GM19372 (cell line): Measurements from ENCODE around the gene RGL1.

Experiments
- ATAC-seq: cut with Tn5 transposase; IDR thresholded peaks from one replicate; pipeline ENCODE4 v1.9.1; 2021; ENCODE audit warnings: mild to moderate bottlenecking, low read depth, moderate library complexity; ENCODE audit not compliant: unreplicated experiment

RGL1 gene

GRCh38 chr1:183910845-183911244 is 105.9 kb downstream of the RGL1 start:
- ATAC-seq: peak; percentile 37

DNA sequence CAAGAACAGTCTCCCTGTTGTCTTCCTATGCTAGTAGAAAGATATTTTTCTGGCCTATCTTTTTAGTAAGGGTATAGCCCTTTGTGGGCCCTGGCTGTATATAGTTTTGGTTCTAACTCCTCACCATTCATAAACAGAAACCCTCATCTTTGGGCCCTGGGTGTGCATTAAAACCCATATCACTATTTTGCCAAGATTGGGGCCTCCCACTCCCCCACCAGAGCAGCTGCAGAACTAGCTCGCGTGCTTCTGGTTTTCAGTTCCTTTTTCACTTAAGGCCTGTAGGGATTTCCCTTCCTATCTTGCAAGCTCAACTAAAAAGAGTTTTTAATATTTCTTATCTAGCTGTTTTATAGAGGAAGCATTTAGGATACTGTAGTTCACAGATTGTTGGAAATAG is 106.4 kb downstream of the RGL1 start:
- peak; percentile 70 for ATAC-seq

GRCh38 chr1:183912265-183912886 is 107.5 kb downstream of the RGL1 start:
- no peak for ATAC-seq

GRCh38 chr1:183913567-183913993 is 108.7 kb downstream of the RGL1 start:
- no peak for ATAC-seq

DNA sequence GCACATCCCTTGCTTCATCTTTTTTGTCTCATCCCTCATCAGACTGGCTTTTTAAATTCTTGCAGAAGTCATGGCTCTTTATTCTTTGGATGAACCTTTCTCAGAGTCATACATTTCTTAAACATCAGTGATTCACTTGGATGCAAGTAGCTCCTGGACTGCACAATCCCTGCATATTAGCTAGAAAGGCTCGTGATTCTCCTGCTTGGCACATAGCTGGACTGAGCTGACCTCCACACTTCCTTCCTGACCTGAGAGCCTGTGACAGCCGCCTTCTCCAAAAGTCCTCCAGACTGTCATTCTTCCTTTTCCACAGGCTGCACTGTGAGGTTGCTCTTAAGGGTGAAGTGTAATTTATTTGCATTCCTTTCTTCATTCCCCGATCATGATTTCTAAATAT is 109.4 kb downstream of the RGL1 start:
- ATAC-seq: no peak

DNA sequence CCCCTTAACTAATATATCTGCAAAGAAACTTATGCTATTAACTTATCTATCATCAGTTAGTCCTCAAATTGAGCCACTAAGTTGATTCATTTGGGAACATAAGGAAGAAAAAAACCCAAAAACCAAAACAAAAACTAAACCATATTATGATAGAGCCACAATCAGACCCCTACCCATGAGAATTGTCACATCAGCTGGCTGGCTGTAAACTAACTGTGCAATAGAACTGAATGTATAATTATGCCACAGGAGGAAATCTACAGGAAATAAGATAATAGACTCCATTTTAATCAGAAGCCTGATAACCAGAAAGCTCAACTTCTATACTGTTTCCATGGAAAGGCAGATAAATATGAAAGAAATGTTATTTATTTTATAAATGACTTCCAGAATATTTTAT is 110.0 kb downstream of the RGL1 start:
- no peak for ATAC-seq

- no peak for ATAC-seq
Observed at GRCh38 chr1:183915625-183916510, 110.9 kb downstream of the RGL1 start.

DNA sequence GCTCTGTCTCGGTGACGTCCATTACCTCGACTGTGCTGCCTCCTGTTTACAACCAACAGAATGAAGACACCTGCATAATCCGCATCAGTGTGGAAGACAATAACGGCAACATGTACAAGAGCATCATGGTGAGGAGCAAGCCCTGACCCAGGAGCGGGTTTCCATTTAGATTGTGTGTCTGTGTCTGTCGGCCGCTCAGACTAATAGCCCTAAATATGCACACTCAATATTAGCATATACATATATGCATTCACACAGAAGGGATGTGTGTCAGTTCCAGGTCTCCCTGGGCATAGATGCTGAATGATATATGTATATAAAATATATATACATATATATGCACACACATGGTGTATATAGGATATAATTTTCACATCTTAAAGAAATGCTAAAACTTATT is 111.7 kb downstream of the RGL1 start:
- no peak for ATAC-seq

- ATAC-seq: no peak
Observed at GRCh38 chr1:183918589-183918988, 113.7 kb downstream of the RGL1 start.

GRCh38 chr1:183920651-183921050 is 115.7 kb downstream of the RGL1 start:
- ATAC-seq: no peak

GRCh38 chr1:183922197-183922596 is 117.3 kb downstream of the RGL1 start:
- no peak for ATAC-seq

- no peak for ATAC-seq
Observed at GRCh38 chr1:183925947-183926346, 121.0 kb downstream of the RGL1 start.

DNA sequence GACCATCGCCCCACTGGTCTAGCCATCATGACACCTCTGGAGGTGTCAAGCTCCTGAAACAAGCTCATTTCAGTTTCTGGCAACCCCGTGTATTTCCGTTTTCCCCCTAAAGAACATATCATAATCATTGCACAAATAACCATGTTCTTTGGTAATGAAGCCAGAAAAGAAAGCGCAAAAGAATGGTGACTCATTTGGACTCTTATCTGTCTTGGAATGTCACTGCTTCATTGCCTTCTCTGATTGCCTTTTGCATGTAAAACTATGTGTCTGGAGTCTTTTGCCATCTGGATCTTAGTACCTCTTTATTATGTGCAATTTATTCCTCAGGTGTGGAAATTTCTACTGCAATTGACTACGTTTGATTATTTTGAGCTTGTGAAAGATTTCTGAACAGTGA is 122.1 kb downstream of the RGL1 start:
- no peak for ATAC-seq

DNA sequence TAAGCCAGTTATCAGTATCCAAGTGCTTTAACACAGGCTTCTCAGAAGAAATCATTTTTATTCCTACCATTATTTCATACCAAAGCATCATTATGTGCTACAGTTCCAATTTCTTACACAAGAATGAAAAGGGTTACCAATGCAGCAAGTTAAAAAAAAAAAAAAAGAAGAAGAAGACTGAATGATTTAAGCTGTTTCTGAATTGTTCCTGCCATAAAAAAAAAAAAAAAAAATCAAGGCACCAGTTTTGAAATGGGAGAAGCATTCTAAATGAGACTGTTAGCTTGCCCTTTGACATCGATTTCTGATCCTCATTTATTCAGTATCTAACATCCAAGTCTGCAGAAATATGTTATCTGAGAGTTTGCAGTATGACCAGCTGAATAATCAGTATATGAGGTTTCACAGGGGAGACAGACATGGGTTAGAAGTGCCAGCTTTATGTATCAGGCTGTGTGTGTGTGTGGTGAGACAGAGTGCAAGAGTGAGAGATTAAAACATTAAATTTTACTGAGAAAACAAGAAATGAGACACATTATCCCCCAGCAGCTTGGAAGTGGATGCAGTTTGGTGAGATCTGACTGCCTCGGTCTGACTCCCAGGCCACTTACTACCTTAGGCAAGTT is 126.8 kb downstream of the RGL1 start:
- ATAC-seq: no peak

- ATAC-seq: no peak
Observed at GRCh38 chr1:183932412-183932811, 127.5 kb downstream of the RGL1 start.

GRCh38 chr1:183933528-183934179 is 128.7 kb downstream of the RGL1 start:
- no peak for ATAC-seq

- ATAC-seq: no peak
Observed at GRCh38 chr1:183934314-183934713, 129.4 kb downstream of the RGL1 start.

GRCh38 chr1:183936009-183936408 is 131.1 kb downstream of the RGL1 start:
- ATAC-seq: no peak

- no peak for ATAC-seq
Observed at GRCh38 chr1:183936791-183937190, 131.9 kb downstream of the RGL1 start.

DNA sequence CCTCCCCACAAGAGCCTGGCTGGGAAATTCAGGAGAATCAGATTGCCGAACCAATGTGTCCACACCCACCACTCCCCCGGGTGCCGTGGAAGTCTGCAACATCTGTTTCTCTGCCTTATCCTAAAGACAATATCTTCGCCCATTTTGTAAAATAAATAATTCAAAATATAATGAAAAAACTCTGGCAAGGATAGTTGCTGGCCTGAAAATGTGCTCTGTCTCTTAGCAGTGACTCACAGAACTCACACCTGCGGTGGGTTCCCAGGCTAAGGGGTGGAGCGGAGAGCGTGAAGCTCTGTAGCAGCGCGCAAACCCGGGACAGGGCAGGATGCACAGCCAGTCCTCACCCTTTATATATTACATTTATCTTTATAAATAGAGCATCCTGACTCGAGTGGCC is 132.7 kb downstream of the RGL1 start:
- ATAC-seq: no peak

- ATAC-seq: no peak
Observed at GRCh38 chr1:183941001-183941400, 136.1 kb downstream of the RGL1 start.
